ENCODE measurements around the gene TSEN15. TPM values are rescaled to one million over a fixed set of nuclear protein-coding genes. Genes with fewer than 3 reads are reported as not detected.
A peak's percentile ranks its signal among the peaks of the same experiment; 100 is the strongest.

The TSEN15 gene
- total and polyA plus RNA-seq, 9 of the 15 experiments (the other 6 are each of a cell fraction or from before 2014, with no cell fraction given), result 25.6 to 121 (median 91.3) TPM

DNA sequence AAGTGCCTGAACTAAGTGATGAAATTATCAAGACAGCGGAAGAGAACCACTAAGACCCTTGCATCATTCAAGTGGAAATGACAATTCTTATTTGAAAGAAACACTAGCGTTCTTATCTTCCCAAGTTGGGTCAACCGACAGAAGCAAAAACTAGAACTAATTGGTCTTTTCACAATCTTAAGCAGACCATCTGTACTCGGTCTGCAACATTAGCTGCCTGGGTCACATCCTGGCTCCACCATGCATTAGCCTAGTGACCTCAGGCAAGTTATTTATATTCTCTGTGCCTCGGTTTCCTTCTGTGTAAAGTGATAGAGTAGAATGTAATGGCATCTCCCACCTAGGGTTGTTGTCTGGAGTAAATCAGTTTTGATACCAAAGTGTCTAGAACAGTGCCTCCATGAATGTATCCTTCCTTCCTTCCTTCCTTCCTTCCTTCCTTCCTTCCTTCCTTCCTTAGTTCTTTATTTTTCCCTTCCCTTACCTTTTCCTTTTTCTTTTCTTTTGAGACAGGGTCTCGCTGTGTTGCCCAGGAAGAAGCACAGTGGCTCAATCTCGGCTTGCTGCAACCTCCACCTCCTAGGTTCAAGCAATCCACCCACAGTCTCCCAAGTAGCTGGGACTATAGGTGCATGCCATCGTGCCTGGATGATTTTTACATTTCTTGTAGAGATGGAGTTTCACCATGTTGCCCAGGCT is 20.0 kb upstream of the TSEN15 start (continued):
- TF ChIP-seq NFATC3 (IDR thresholded peaks at IDR 0.05), result peak; percentile 62; the same call in 1 of the 2 replicates
- no peak for TF ChIP-seq ELK1 (CRISPR knock-in tag; IDR thresholded peaks at IDR 0.05)
- TF ChIP-seq, protein P1, sequence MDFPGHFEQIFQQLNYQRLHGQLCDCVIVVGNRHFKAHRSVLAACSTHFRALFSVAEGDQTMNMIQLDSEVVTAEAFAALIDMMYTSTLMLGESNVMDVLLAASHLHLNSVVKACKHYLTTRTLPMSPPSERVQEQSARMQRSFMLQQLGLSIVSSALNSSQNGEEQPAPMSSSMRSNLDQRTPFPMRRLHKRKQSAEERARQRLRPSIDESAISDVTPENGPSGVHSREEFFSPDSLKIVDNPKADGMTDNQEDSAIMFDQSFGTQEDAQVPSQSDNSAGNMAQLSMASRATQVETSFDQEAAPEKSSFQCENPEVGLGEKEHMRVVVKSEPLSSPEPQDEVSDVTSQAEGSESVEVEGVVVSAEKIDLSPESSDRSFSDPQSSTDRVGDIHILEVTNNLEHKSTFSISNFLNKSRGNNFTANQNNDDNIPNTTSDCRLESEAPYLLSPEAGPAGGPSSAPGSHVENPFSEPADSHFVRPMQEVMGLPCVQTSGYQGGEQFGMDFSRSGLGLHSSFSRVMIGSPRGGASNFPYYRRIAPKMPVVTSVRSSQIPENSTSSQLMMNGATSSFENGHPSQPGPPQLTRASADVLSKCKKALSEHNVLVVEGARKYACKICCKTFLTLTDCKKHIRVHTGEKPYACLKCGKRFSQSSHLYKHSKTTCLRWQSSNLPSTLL (IDR thresholded peaks at IDR 0.05), result 0 out of 2 replicates have a peak, but pooled peaks have one; percentile 40
- peak; percentile 57 for TF ChIP-seq ZNF311 (CRISPR knock-in tag; IDR thresholded peaks at IDR 0.05)
- no peak for TF ChIP-seq RHOXF2B (CRISPR knock-in tag; conservative IDR thresholded peaks at IDR 0.05)
- peak; percentile 46 for TF ChIP-seq ZBTB40 (IDR thresholded peaks at IDR 0.05)
- no peak for TF ChIP-seq ZBTB40 (CRISPR knock-in tag; IDR thresholded peaks at IDR 0.05)
- TF ChIP-seq, protein P2, sequence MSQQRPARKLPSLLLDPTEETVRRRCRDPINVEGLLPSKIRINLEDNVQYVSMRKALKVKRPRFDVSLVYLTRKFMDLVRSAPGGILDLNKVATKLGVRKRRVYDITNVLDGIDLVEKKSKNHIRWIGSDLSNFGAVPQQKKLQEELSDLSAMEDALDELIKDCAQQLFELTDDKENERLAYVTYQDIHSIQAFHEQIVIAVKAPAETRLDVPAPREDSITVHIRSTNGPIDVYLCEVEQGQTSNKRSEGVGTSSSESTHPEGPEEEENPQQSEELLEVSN (IDR thresholded peaks at IDR 0.05; ENCODE audit: borderline replicate concordance in 1 of 2, extremely low read depth in 1 of 2, insufficient read depth in 1 of 2, insufficient read length in 1 of 2, low read depth in 1 of 2, low read length in 1 of 2, poor library complexity in 1 of 2, severe bottlenecking in 1 of 2), result no peak
- TF ChIP-seq FOXA3 (CRISPR knock-in tag; conservative IDR thresholded peaks at IDR 0.05 in 1 of 2, IDR thresholded peaks at IDR 0.05 in 1 of 2), result no peak; a peak in 1 of 4 replicates
- TF ChIP-seq ZEB2 (IDR thresholded peaks at IDR 0.05), result peak; percentile 76; the same call in 1 of the 2 replicates
- TF ChIP-seq, protein P3, sequence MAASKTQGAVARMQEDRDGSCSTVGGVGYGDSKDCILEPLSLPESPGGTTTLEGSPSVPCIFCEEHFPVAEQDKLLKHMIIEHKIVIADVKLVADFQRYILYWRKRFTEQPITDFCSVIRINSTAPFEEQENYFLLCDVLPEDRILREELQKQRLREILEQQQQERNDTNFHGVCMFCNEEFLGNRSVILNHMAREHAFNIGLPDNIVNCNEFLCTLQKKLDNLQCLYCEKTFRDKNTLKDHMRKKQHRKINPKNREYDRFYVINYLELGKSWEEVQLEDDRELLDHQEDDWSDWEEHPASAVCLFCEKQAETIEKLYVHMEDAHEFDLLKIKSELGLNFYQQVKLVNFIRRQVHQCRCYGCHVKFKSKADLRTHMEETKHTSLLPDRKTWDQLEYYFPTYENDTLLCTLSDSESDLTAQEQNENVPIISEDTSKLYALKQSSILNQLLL (CRISPR knock-in tag; IDR thresholded peaks at IDR 0.05; ENCODE audit: borderline replicate concordance), result no peak

All from K562 (cell line).